KMS-11 (cell line): ENCODE results near the gene PPP1R26.

ENCODE experiments used
- H2AFZ ChIP-seq: fragments of 200-600 bp; sonication (generic); 2 replicates; pipeline ENCODE4 v1.6.1; 2016; ENCODE audit warnings: antibody characterized with exemption, mixed run types, low read depth
- H3K27ac ChIP-seq: fragments of 200-600 bp; sonication (generic); 2 replicates; pipeline ENCODE4 v1.6.1; 2016; ENCODE audit warnings: mild to moderate bottlenecking, mixed run types
- H3K27me3 ChIP-seq: fragments of 200-600 bp; sonication (generic); 2 replicates; pipeline ENCODE4 v1.6.1; 2017; ENCODE audit warnings: mild to moderate bottlenecking, low read depth, mixed run types, moderate library complexity; ENCODE audit not compliant: insufficient read depth
- H3K36me3 ChIP-seq: fragments of 200-600 bp; sonication (generic); 2 replicates; pipeline ENCODE4 v1.6.1; 2017; ENCODE audit warnings: mild to moderate bottlenecking, mixed run types; ENCODE audit not compliant: insufficient read depth
- H3K4me1 ChIP-seq: fragments of 200-600 bp; sonication (generic); 2 replicates; pipeline ENCODE4 v1.6.1; 2016; ENCODE audit warnings: mild to moderate bottlenecking, low read depth, mixed run types; ENCODE audit not compliant: poor library complexity, severe bottlenecking
- H3K4me2 ChIP-seq: fragments of 200-600 bp; sonication (generic); 2 replicates; pipeline ENCODE4 v1.7.0; 2016; ENCODE audit warnings: mild to moderate bottlenecking, mixed run types
- H3K4me3 ChIP-seq: fragments of 200-600 bp; sonication (generic); IDR thresholded peaks from 2 replicates; pipeline ENCODE4 v1.6.1; 2017; ENCODE audit warnings: low read depth, low read length, mixed read lengths; ENCODE audit not compliant: insufficient read depth
- H3K79me2 ChIP-seq: fragments of 200-600 bp; sonication (generic); 2 replicates; pipeline ENCODE4 v1.6.1; 2016; ENCODE audit warnings: low read depth, mixed run types; ENCODE audit not compliant: insufficient read depth
- H3K9ac ChIP-seq: fragments of 200-600 bp; sonication (generic); 2 replicates; pipeline ENCODE4 v1.6.1; 2016; ENCODE audit warnings: mild to moderate bottlenecking, mixed run types
- H4K20me1 ChIP-seq: fragments of 200-600 bp; sonication (generic); 2 replicates; pipeline ENCODE4 v1.6.1; 2016; ENCODE audit warnings: mild to moderate bottlenecking, mixed run types; ENCODE audit not compliant: insufficient read depth
- TF ChIP-seq, protein P1 (sequence below): fragments of 200-600 bp; sonication (generic); conservative IDR thresholded peaks from 2 replicates; pipeline ENCODE4 v1.6.1; 2017; ENCODE audit warnings: low read depth, mild to moderate bottlenecking, antibody characterized with exemption, low read length, moderate library complexity, mixed read lengths

The PPP1R26 gene

DNA sequence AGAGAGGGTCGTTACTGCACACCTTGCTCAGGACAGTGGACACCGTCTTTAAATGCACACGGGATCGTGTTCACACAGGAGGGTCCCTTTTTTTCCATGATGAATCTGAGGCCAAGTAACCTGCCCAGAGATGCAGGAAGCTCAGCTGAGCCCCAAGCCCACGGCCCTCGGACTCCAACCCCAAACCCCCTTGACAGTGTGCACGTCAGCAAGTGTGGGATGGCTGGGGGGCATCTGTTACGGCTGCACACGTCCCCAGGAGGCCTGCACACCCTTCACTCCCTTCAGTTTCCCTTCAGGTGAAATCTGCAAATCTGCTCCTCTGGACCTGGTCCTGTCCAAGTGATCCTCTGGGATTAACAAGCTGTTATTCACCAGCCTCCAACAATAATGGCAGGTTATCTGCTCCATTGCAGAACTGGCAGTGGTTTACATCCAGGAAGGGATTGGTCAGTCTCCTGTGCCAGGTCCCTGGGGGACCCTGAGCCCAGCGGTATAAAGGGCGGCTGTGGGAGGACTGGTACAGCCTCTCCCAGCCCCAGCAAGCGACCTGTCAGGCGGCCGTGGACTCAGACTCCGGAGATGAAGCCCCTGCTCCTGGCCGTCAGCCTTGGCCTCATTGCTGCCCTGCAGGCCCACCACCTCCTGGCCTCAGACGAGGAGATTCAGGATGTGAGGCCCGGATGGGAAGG lies 41.5 kb downstream of the PPP1R26 start, which contains the start of gene LCN1:
TSS of gene LCN1 (plus strand) at position 525 of the 692 bp plus-strand sequence. CDS start at position 583, 58 bp downstream.
- H3K36me3 ChIP-seq = no peaks in the 10 kb centered on the region
- H3K4me3 ChIP-seq = no peak within 1 kb of the TSS
- TF ChIP-seq, protein P1, sequence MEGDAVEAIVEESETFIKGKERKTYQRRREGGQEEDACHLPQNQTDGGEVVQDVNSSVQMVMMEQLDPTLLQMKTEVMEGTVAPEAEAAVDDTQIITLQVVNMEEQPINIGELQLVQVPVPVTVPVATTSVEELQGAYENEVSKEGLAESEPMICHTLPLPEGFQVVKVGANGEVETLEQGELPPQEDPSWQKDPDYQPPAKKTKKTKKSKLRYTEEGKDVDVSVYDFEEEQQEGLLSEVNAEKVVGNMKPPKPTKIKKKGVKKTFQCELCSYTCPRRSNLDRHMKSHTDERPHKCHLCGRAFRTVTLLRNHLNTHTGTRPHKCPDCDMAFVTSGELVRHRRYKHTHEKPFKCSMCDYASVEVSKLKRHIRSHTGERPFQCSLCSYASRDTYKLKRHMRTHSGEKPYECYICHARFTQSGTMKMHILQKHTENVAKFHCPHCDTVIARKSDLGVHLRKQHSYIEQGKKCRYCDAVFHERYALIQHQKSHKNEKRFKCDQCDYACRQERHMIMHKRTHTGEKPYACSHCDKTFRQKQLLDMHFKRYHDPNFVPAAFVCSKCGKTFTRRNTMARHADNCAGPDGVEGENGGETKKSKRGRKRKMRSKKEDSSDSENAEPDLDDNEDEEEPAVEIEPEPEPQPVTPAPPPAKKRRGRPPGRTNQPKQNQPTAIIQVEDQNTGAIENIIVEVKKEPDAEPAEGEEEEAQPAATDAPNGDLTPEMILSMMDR = no peak
- peaks cover 72% of the 10 kb centered on the region for H3K27me3 ChIP-seq
- no peaks in the 10 kb centered on the region for H3K4me1 ChIP-seq
- no peak within 1 kb of the TSS for H3K27ac ChIP-seq
- no peak within 1 kb of the TSS for H3K4me2 ChIP-seq
- H2AFZ ChIP-seq = no peak within 1 kb of the TSS
- no peaks in the 10 kb centered on the region for H4K20me1 ChIP-seq
- H3K79me2 ChIP-seq = no peaks in the 10 kb centered on the region
- H3K9ac ChIP-seq = no peak within 1 kb of the TSS

DNA sequence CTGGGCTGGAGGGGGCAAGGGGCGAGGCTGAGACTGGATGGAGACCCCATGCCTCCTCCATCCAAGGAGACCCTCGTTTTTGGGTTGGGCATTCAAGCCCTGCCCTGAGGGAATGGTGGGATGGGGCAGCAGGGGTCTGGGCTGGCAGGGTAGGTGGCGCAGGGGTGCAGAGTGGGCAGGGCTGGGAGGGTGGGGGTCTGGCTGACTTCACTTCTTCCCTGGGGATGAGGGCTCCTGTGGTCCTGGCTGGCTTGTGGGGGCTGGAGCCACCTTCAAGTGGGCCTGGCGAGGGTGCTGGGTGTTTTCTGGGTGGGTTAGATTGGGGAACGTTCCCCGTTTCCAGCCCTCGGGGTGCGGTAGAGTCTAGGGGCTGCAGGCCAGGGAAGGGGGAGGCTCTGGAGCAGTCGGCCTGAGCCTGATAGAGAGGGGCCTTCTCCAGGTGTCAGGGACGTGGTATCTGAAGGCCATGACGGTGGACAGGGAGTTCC lies 42.1 kb downstream of the PPP1R26 start:
- Histone ChIP-seq H3K36me3 (no peaks in the 10 kb centered on the region), H4K20me1 (no peaks in the 10 kb centered on the region), H3K27me3 (peaks cover 67% of the 10 kb centered on the region), H2AFZ (no peak overlapping the region), H3K4me3 (no peak overlapping the region), H3K27ac (no peak overlapping the region), H3K9ac (no peak overlapping the region), H3K79me2 (no peaks in the 10 kb centered on the region), H3K4me2 (no peak overlapping the region), H3K4me1 (no peaks in the 10 kb centered on the region)
- TF ChIP-seq, protein P1 = no peak

DNA sequence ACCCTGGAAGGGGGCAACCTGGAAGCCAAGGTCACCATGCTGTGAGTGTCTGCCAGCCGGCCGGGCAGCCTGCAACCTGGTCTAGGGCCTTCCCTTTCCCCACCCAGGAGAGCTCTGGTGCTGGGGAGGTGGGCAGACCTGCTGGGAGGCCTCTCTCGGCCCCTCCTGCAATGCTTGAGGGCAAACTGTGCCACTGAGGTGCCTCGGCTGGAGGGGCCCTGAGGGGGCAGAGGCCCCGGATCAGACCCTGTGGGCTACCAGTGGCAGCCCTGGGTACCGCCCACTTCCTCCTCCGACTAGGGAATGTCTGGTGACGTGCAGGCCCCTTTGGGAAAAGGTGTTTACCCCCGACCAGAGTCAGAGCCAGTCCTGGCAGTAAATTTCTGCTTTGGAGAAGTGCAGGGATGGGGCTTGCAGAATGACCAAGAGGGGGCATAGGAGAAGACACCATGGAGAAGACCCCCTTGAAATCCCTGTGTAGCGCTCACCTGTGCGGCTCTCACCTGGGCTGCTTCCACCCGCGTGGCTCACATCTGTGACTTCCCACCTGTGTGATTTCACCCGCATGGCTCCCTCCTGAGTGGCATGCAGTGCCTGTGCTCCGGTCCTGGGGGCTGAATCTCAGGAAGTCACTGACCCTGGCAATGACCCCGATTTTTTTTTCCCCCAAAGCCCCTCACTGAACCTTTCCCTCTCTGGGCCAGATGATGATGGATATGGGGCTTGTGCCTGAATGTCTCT lies 42.7 kb downstream of the PPP1R26 start:
- Histone ChIP-seq H4K20me1 (no peaks in the 10 kb centered on the region), H3K79me2 (no peaks in the 10 kb centered on the region), H3K27me3 (peaks cover 60% of the 10 kb centered on the region), H3K27ac (no peak overlapping the region), H3K9ac (no peak overlapping the region), H3K4me2 (no peak overlapping the region), H3K4me1 (no peaks in the 10 kb centered on the region), H2AFZ (no peak overlapping the region), H3K4me3 (no peak overlapping the region), H3K36me3 (no peaks in the 10 kb centered on the region)
- TF ChIP-seq, protein P1 = no peak

DNA sequence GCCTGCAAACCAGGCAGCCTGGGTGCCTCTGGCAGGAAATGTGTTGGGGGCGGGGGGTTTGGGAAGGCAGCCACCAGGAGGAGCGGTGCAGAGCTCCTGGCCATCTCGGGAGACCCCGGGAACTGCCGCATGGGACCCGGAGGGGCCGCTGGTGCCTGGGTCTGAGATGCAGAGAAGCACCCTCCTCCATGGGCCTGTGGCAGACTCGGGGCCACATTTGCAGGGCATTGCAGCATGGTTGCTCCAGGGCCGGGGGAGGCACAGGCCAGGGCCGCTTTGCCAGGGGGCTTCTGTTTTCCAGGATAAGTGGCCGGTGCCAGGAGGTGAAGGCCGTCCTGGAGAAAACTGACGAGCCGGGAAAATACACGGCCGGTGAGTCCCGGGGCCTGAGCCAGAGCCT lies 43.3 kb downstream of the PPP1R26 start:
- H3K4me2 ChIP-seq = no peak overlapping the region
- H3K27ac ChIP-seq = no peak overlapping the region
- no peaks in the 10 kb centered on the region for H4K20me1 ChIP-seq
- no peak overlapping the region for H3K9ac ChIP-seq
- no peak overlapping the region for H2AFZ ChIP-seq
- H3K4me1 ChIP-seq = no peaks in the 10 kb centered on the region
- no peaks in the 10 kb centered on the region for H3K79me2 ChIP-seq
- peaks cover 56% of the 10 kb centered on the region for H3K27me3 ChIP-seq
- H3K4me3 ChIP-seq = no peak overlapping the region
- no peaks in the 10 kb centered on the region for H3K36me3 ChIP-seq
- TF ChIP-seq, protein P1 = no peak
